UCSD-AML1 (cell line): Measurements from ENCODE around the gene HAVCR2.
"Not testable (repeated sequence)": the region's sequence is repeated elsewhere in the genome, so short reads cannot be mapped to it uniquely, and the experiment has no call there.

Experiments used
- DNase-seq: peaks from one replicate; lab custom pipeline; 2025; ENCODE audit not compliant: unreplicated experiment; lab: John Stamatoyannopoulos, UW

Gene HAVCR2

GRCh38 chr5:157047898-157048297, 60.9 kb downstream of the HAVCR2 start:
- no peak for DNase-seq

DNA sequence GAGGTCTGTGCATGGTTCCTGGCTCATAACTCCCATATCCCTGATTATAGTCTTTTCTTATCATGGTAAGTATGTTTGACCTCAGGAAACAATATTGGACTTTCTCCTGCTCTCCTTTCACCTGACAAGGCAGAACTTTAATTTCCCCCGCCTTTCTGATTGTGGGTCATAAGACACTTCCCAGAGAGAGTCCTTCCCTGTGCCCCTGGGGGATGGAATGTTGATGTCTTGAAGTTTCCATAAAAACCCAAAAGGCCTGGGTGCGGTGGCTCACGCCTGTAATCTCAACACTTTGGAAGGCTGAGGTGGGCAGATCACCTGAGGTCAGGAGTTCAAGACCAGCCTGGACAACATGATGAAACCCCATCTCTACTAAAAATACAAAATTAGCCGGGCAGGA, 61.8 kb downstream of the HAVCR2 start:
- not testable (repeated sequence) for DNase-seq

DNA sequence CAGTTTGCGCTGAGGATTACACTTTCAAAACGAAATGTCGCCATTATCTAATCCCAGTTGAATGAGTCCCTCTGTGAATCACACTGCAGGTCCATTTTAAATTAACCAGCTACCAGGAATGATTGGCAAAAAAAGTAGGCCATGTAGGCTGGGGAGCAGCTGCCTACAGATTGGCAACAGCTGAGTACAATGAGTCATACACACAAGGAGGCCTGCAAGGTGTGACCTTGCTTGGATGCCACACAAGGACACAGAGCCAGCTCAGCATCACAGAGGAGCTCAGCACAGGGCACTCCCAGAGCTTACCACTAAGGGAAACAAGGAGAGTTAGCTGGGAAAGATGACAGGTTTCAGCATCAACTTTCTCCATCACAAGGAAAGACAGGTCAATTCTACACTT, 62.8 kb downstream of the HAVCR2 start:
- DNase-seq: no peak

GRCh38 chr5:157045601-157046000, 63.2 kb downstream of the HAVCR2 start:
- no peak for DNase-seq

DNA sequence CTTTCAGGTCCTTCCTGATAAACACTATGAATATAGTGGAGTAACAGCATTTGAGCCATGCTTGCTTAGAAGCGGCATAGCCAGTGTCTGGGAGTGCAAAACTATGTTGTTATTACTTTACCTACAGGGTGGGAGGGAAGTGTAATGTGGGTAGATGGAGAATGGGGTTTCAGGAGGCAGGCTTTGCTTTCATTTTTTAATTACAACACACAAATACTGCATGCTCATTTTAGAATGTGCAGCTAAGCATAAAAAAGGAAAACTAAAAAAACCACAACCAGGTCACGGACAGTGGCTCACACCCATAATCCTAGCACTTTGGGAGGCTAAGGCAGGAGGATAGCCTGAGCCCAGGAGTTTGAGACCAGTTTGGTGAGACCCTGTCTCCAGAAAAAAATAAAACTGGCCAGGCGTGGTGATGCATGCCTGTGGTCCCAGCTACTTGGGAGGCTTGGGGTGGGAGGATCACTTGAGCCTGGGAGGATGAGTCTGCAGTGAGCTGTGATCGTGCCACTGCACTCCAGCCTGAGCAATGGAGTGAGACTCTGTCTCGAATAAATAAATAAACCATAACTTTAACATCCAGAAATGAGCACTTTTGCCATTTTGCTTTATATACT, 70.2 kb downstream of the HAVCR2 start:
- no peak for DNase-seq
